Measurements from ENCODE around the gene BDKRB2.

Gene BDKRB2

DNA sequence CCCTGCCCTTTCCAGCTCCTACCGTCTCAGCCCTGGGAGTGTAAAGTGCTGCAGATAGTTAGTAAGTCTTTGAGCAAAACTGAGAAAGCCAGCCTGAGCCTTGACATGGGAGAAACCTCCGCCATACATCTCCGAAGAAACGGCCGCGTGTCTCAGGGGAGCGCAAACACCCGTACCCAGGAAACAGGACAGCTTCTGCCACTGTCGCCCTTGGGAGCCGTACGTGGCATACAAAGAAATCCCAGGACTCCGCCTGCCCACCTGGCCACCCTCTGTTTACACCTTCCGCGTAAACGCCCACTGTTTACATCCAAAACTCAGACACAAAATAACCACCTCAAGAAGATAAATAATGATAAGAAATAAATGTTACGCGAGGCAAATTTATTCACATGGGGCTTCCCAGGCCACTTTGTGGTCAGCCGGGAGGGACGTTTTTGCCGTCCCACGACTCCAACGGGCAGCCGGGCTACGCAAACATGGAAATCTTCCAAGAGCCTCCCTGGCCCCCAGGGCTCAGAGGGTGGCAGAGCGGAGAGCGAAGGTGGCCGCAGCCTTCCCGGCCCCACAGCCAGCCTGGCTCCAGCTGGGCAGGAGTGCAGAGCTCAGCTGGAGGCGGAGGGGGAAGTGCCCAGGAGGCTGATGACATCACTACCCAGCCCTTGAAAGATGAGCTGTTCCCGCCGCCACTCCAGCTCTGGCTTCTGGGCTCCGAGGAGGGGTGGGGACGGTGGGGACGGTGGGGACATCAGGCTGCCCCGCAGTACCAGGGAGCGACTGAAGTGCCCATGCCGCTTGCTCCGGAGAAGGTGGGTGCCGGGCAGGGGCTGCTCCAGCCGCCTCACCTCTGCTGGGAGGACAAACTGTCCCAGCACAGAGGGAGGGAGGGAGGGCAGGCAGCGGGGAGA lies at the start of gene BDKRB2:
BDKRB2 (plus strand) TSS at position 689 of the 908 bp plus-strand sequence. CDS start 32,269 bp downstream, outside the sequence.
- Histone ChIP-seq H3K27ac (ENCODE audit: low read length) (no peak within 1 kb of the TSS), H3K9ac (ENCODE audit: low read length) (no peak within 1 kb of the TSS), H3K9me3 (ENCODE audit: insufficient read depth, low read length) (no peaks in the 10 kb centered on the region), H3K36me3 (replicated peaks; ENCODE audit: low read depth, low read length) (no peaks in the 10 kb centered on the region), H3K4me3 (ENCODE audit: low read length) (no peak within 1 kb of the TSS), H4K20me1 (ENCODE audit: insufficient read depth, low read length) (no peaks in the 10 kb centered on the region), H3K79me2 (ENCODE audit: low read length) (no peaks in the 10 kb centered on the region), H3K4me2 (ENCODE audit: low read length) (no peak within 1 kb of the TSS), H3K4me1 (ENCODE audit: low read length) (no peaks in the 10 kb centered on the region), H2AFZ (ENCODE audit: low read depth, low read length) (no peak within 1 kb of the TSS), H3K27me3 (ENCODE audit: low read depth, low read length) (0 out of 2 replicates have a peak, but pooled peaks cover 3% of the 10 kb centered on the region)
- TF ChIP-seq EZH2phosphoT487 (IDR thresholded peaks at IDR 0.05; ENCODE audit: low read depth): no peak
- TF ChIP-seq, protein P1, sequence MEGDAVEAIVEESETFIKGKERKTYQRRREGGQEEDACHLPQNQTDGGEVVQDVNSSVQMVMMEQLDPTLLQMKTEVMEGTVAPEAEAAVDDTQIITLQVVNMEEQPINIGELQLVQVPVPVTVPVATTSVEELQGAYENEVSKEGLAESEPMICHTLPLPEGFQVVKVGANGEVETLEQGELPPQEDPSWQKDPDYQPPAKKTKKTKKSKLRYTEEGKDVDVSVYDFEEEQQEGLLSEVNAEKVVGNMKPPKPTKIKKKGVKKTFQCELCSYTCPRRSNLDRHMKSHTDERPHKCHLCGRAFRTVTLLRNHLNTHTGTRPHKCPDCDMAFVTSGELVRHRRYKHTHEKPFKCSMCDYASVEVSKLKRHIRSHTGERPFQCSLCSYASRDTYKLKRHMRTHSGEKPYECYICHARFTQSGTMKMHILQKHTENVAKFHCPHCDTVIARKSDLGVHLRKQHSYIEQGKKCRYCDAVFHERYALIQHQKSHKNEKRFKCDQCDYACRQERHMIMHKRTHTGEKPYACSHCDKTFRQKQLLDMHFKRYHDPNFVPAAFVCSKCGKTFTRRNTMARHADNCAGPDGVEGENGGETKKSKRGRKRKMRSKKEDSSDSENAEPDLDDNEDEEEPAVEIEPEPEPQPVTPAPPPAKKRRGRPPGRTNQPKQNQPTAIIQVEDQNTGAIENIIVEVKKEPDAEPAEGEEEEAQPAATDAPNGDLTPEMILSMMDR (IDR thresholded peaks at IDR 0.05; ENCODE audit: low read depth, low read length): no peak

GRCh38 chr14:96154900-96155299 lies 49.7 kb upstream of the BDKRB2 start:
- no peaks in the 10 kb centered on the region for H3K27me3 ChIP-seq (ENCODE audit: low read depth, low read length)
- no peak overlapping the region for H3K27ac ChIP-seq (ENCODE audit: low read length)
- no peak overlapping the region for H2AFZ ChIP-seq (ENCODE audit: low read depth, low read length)
- H3K9me3 ChIP-seq (ENCODE audit: insufficient read depth, low read length): no peaks in the 10 kb centered on the region
- no peaks in the 10 kb centered on the region for H3K79me2 ChIP-seq (ENCODE audit: low read length)
- no peaks in the 10 kb centered on the region for H4K20me1 ChIP-seq (ENCODE audit: insufficient read depth, low read length)
- H3K4me3 ChIP-seq (ENCODE audit: low read length): no peak overlapping the region
- no peak overlapping the region for H3K9ac ChIP-seq (ENCODE audit: low read length)
- TF ChIP-seq, protein P1 (IDR thresholded peaks at IDR 0.05; ENCODE audit: low read depth, low read length): no peak
- no peak for TF ChIP-seq EZH2phosphoT487 (IDR thresholded peaks at IDR 0.05; ENCODE audit: low read depth)
- H3K4me2 ChIP-seq (ENCODE audit: low read length): no peak overlapping the region
- no peaks in the 10 kb centered on the region for H3K4me1 ChIP-seq (ENCODE audit: low read length)
- H3K36me3 ChIP-seq (replicated peaks; ENCODE audit: low read depth, low read length): no peaks in the 10 kb centered on the region

DNA sequence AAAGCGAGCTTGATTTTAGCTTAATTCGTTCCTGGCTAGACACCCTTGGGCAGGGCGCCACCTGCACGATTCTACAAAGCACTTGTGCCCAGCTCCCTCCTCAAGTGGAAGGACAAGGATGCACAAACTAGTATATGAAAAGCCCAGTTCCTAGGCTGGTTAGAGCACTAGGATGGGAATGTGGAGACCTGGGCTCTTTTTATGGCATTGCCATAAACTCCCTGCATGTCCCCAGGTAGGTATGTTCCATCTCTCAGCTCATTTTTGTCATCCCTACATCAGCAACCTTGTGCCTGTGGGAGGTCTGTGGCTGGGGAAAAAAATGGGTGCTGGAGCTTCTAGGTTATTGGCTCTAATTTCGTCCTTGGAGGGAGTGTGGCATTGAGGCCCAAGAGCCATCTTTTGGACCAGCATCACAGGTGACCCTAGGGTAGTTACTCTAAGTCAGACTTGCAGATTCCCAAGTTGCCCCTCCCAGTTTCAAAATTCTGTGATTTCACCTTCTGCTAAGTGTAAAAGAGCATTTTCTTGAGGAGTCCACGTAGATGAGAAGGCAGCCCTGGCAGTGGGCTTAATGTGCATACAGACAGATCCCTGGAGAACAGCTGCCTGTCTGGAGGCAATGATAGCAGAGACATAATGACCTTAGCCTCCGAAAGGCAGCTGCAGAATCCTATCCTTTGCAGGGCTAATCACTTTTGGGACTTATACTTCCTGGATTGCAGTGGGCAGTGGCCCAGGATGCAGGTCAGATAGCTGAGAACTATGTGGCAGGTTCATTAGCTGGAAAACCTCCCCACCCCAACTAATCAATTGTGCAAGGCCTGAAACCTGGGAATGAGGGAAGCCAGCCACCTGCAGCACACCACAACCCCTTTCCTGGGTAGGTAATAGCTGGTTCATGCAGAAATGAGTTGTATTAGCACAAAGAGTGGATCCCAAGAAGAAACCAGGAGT lies 47.6 kb upstream of the BDKRB2 start:
- no peak overlapping the region for H3K9ac ChIP-seq (ENCODE audit: low read length)
- H3K4me3 ChIP-seq (ENCODE audit: low read length): no peak overlapping the region
- no peaks in the 10 kb centered on the region for H3K9me3 ChIP-seq (ENCODE audit: insufficient read depth, low read length)
- no peak overlapping the region for H2AFZ ChIP-seq (ENCODE audit: low read depth, low read length)
- no peak for TF ChIP-seq EZH2phosphoT487 (IDR thresholded peaks at IDR 0.05; ENCODE audit: low read depth)
- TF ChIP-seq, protein P1 (IDR thresholded peaks at IDR 0.05; ENCODE audit: low read depth, low read length): no peak
- no peaks in the 10 kb centered on the region; the same call in 1 of the 2 replicates for H3K27me3 ChIP-seq (ENCODE audit: low read depth, low read length)
- no peaks in the 10 kb centered on the region for H3K36me3 ChIP-seq (replicated peaks; ENCODE audit: low read depth, low read length)
- H4K20me1 ChIP-seq (ENCODE audit: insufficient read depth, low read length): no peaks in the 10 kb centered on the region
- no peak overlapping the region for H3K27ac ChIP-seq (ENCODE audit: low read length)
- H3K4me2 ChIP-seq (ENCODE audit: low read length): no peak overlapping the region
- H3K79me2 ChIP-seq (ENCODE audit: low read length): no peaks in the 10 kb centered on the region
- H3K4me1 ChIP-seq (ENCODE audit: low read length): no peaks in the 10 kb centered on the region

Data from OCI-LY3 (cell line).